HepG2 (cell line): ENCODE measurements around the gene CCT6A. TPM values are rescaled to one million over a fixed set of nuclear protein-coding genes. Genes with fewer than 3 reads are reported as not detected.
"Not testable (repeated sequence)": the region's sequence is repeated elsewhere in the genome, so short reads cannot be mapped to it uniquely, and the experiment has no call there.

Experiments
- ADNP ChIP-seq: sonication (generic); formaldehyde crosslinking; IDR thresholded peaks from 2 replicates; pipeline ENCODE4 v1.4.0; 2020; ENCODE audit warnings: missing genetic modification reagents
- ARID4A ChIP-seq: sonication (generic); formaldehyde crosslinking; IDR thresholded peaks from 2 replicates; pipeline ENCODE4 v1.5.0; 2020; ENCODE audit warnings: mild to moderate bottlenecking, missing genetic modification reagents, borderline replicate concordance
- GMEB1 ChIP-seq: sonication (generic); formaldehyde crosslinking; IDR thresholded peaks from 2 replicates; pipeline ENCODE4 v1.5.1; 2020; ENCODE audit warnings: missing genetic modification reagents, mild to moderate bottlenecking, borderline replicate concordance
- HNF4A ChIP-seq: sonication (generic); formaldehyde crosslinking; IDR thresholded peaks from 2 replicates; pipeline ENCODE4 v1.4.0; 2020; ENCODE audit warnings: missing genetic modification reagents
- KMT2B ChIP-seq: IDR thresholded peaks from 2 replicates; pipeline ENCODE4 v1.6.1; 2016; ENCODE audit warnings: missing genetic modification reagents, missing compliant biosample characterization
- NR2F6 ChIP-seq, 2 experiments: IDR thresholded peaks; 2 replicates each; pipeline ENCODE4 v1.6.1; 2016; ENCODE audit warnings: antibody characterized with exemption in 1 of 2, mild to moderate bottlenecking in 1 of 2
- PITX1 ChIP-seq: sonication (generic); formaldehyde crosslinking; IDR thresholded peaks from 2 replicates; pipeline ENCODE4 v1.5.1; 2020; ENCODE audit warnings: mild to moderate bottlenecking, missing genetic modification reagents
- SOX13 ChIP-seq, 3 experiments: fragments of 450-650 bp in 1 of 3; sonication (generic) in 1 of 3; formaldehyde crosslinking in 1 of 3; IDR thresholded peaks in 2 of 3; conservative IDR thresholded peaks in 1 of 3; 2 replicates each; pipeline versions ENCODE4 v1.5.0 to v1.6.1; 2016 to 2020; ENCODE audit warnings: antibody characterized with exemption in 1 of 3, mild to moderate bottlenecking in 1 of 3, missing compliant biosample characterization in 1 of 3, missing genetic modification reagents in 1 of 3, moderate library complexity in 1 of 3
- TBX2 ChIP-seq: sonication (generic); formaldehyde crosslinking; IDR thresholded peaks from 2 replicates; pipeline ENCODE4 v1.5.0; 2020; ENCODE audit warnings: missing genetic modification reagents, mild to moderate bottlenecking, borderline replicate concordance
- TFE3 ChIP-seq: IDR thresholded peaks from 2 replicates; pipeline ENCODE4 v1.6.1; 2016
- USF2 ChIP-seq, 2 experiments: sonication (generic) in 1 of 2; formaldehyde crosslinking in 1 of 2; IDR thresholded peaks; 2 replicates each; pipeline versions ENCODE4 v1.5.1 to v1.6.1; 2011 to 2020; ENCODE audit warnings: borderline replicate concordance in 1 of 2, low read depth in 1 of 2, low read length in 1 of 2, mild to moderate bottlenecking in 1 of 2, missing genetic modification reagents in 1 of 2, moderate library complexity in 1 of 2
- polyA plus RNA-seq, 8 experiments: library from polyadenylated mRNA; depleted of rRNA in 3 of 8; stranded (reverse) in 7 of 8; unstranded in 1 of 8; fragments of >200 nt; fragmentation: Illumina TruSeq in 4 of 8; extraction: Trizol in 4 of 8; gene quantifications; 2 replicates each; pipeline versions ENCODE4 v1.2.1 to v1.2.3, GENCODE V29; 2011 to 2016; ENCODE audit warnings: low read depth in 4 of 8, missing spikeins in 1 of 8, mixed read lengths in 1 of 8; ENCODE audit not compliant: insufficient read depth in 1 of 8
- total RNA-seq, 5 experiments: library from RNA; depleted of rRNA; stranded (reverse); fragments of >200 nt; fragmentation: Illumina TruSeq; extraction: Trizol; gene quantifications; 2 replicates each; pipeline ENCODE4 v1.2.3, GENCODE V29; 2016; ENCODE audit warnings: low read depth in 1 of 5

Gene CCT6A
- total and polyA plus RNA-seq, 2 of the 13 experiments (the other 11 are each of a cell fraction or from before 2014, with no cell fraction given) = 219 to 292 TPM

GRCh38 chr7:56047446-56048116 is 4.0 kb upstream of the CCT6A start (continued):
- peak; percentile 10; the same call in 1 of the 2 replicates for TF ChIP-seq ARID4A
- TF ChIP-seq HNF4A (CRISPR knock-in tag) = peak; percentile 54
- TF ChIP-seq TBX2 (CRISPR knock-in tag) = 0 out of 2 replicates have a peak, but pooled peaks have one; percentile 2
- 0 out of 2 replicates have a peak, but pooled peaks have one; percentile 26 for TF ChIP-seq KMT2B (CRISPR knock-in tag)
- peak; percentile 50 for TF ChIP-seq NR2F6 (IDR thresholded peaks at IDR 0.05)
- TF ChIP-seq NR2F6 (CRISPR knock-in tag; IDR thresholded peaks at IDR 0.05) = peak; percentile 41; the same call in 1 of the 2 replicates
- peak; percentile 34; the same call in 1 of the 2 replicates for TF ChIP-seq TFE3 (CRISPR knock-in tag)
- TF ChIP-seq ADNP (CRISPR knock-in tag) = peak; percentile 41; the same call in 1 of the 2 replicates
- not testable (repeated sequence) for TF ChIP-seq SOX13 (IDR thresholded peaks at IDR 0.05); USF2 (IDR thresholded peaks at IDR 0.05; ENCODE audit: low read depth, low read length)
- TF ChIP-seq SOX13 (CRISPR knock-in tag; conservative IDR thresholded peaks at IDR 0.05 in 1 of 2, IDR thresholded peaks at IDR 0.05 in 1 of 2) = peak in 1 of 2 experiments; percentile 23; a peak in 1 of 4 replicates
- TF ChIP-seq USF2 (CRISPR knock-in tag; IDR thresholded peaks at IDR 0.05; ENCODE audit: borderline replicate concordance) = peak; percentile 25; the same call in 1 of the 2 replicates
- peak; percentile 32; the same call in 1 of the 2 replicates for TF ChIP-seq PITX1 (CRISPR knock-in tag)
- peak; percentile 40; the same call in 1 of the 2 replicates for TF ChIP-seq GMEB1 (CRISPR knock-in tag)
